OCI-LY7 (cell line): ENCODE results near the gene SHH.

Experiments used
- CTCF ChIP-seq: fragments of 200-600 bp; sonication (generic); conservative IDR thresholded peaks from 2 replicates; pipeline ENCODE4 v1.5.1; 2014; ENCODE audit warnings: mild to moderate bottlenecking, antibody characterized with exemption, low read length, moderate library complexity, mixed read lengths
- EZH2phosphoT487 ChIP-seq: fragments of 200-600 bp; sonication (generic); IDR thresholded peaks from 2 replicates; pipeline ENCODE4 v1.6.1; 2018; ENCODE audit warnings: low read depth, borderline replicate concordance, mild to moderate bottlenecking, mixed run types, antibody characterized with exemption, low read length, moderate library complexity, mixed read lengths

DNA sequence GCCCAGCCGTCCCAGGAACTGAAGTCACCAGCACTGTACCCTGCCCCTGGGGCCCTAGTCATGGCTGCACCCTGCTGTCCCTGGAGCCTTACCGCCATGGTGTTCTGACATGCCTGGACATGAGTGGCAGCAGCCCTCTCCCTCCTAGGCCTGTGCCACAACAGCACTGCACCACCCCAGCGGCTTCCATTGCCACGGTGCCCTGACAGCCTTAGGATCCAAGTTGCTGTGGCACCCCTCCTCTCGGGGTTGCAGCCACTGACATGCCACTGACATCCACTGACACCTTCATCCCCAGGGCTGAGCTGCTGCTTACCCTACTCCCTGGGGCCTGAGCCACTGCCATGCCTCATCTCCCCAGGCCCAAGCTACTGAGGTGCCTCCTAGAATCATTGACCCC lies 39.6 kb upstream of the SHH start:
- TF ChIP-seq CTCF (no peak), EZH2phosphoT487 (no peak)
